NCI-H345 treated with DMSO at 0.1 percent for 48 hours (cell line): ENCODE measurements around the gene NUP210L.
"Not testable (repeated sequence)": the region's sequence is repeated elsewhere in the genome, so short reads cannot be mapped to it uniquely, and the experiment has no call there.

Experiments
- DNase-seq: peaks from one replicate; lab custom pipeline; 2025; ENCODE audit not compliant: unreplicated experiment; lab: John Stamatoyannopoulos, UW

NUP210L gene

GRCh38 chr1:154100141-154100540 is 54.7 kb downstream of the NUP210L start:
- DNase-seq = not testable (repeated sequence)

GRCh38 chr1:154097873-154098272 is 57.0 kb downstream of the NUP210L start:
- no peak for DNase-seq

GRCh38 chr1:154095456-154096060 is 59.3 kb downstream of the NUP210L start:
- no peak for DNase-seq

- DNase-seq = no peak
These were observed 60.5 kb downstream of the NUP210L start for GRCh38 chr1:154094411-154094810.

- no peak for DNase-seq
These were observed 61.2 kb downstream of the NUP210L start for GRCh38 chr1:154093699-154094098.

GRCh38 chr1:154091706-154092105 is 63.2 kb downstream of the NUP210L start:
- DNase-seq = no peak

GRCh38 chr1:154087574-154087973 is 67.3 kb downstream of the NUP210L start:
- DNase-seq = no peak

- not testable (repeated sequence) for DNase-seq
These were observed 71.8 kb downstream of the NUP210L start for GRCh38 chr1:154083057-154083456.

GRCh38 chr1:154081386-154082126 is 73.3 kb downstream of the NUP210L start:
- no peak for DNase-seq

GRCh38 chr1:154076413-154076812 is 78.5 kb downstream of the NUP210L start:
- no peak for DNase-seq

GRCh38 chr1:154075746-154076145 is 79.1 kb downstream of the NUP210L start:
- DNase-seq = no peak

- no peak for DNase-seq
These were observed 92.6 kb downstream of the NUP210L start for GRCh38 chr1:154062309-154062708.

- not testable (repeated sequence) for DNase-seq
These were observed 107.4 kb downstream of the NUP210L start for GRCh38 chr1:154047436-154047835.

GRCh38 chr1:154033697-154034096 is 121.2 kb downstream of the NUP210L start:
- DNase-seq = not testable (repeated sequence)

- no peak for DNase-seq
These were observed 134.9 kb downstream of the NUP210L start for GRCh38 chr1:154019940-154020339.

- DNase-seq = no peak
These were observed 135.6 kb downstream of the NUP210L start for GRCh38 chr1:154019269-154019668.

- DNase-seq = no peak
These were observed 140.5 kb downstream of the NUP210L start for GRCh38 chr1:154014154-154014907.

- not testable (repeated sequence) for DNase-seq
These were observed 142.3 kb downstream of the NUP210L start for GRCh38 chr1:154012543-154012942.

GRCh38 chr1:154012129-154012528 is 142.7 kb downstream of the NUP210L start:
- DNase-seq = no peak

- DNase-seq = no peak
These were observed 148.7 kb downstream of the NUP210L start for GRCh38 chr1:154006136-154006535.

- no peak for DNase-seq
These were observed 154.5 kb downstream of the NUP210L start for GRCh38 chr1:154000420-154000819.

GRCh38 chr1:153996882-153997281 is 158.0 kb downstream of the NUP210L start:
- not testable (repeated sequence) for DNase-seq
